GM10847 (cell line): Measurements from ENCODE around the gene LRRC75A.

ENCODE experiments used
- POLR2A ChIP-seq: IDR thresholded peaks from 2 replicates; pipeline ENCODE4 v1.6.1; 2011; ENCODE audit not compliant: insufficient read length; ENCODE audit errors: extremely low read depth

Gene LRRC75A

DNA sequence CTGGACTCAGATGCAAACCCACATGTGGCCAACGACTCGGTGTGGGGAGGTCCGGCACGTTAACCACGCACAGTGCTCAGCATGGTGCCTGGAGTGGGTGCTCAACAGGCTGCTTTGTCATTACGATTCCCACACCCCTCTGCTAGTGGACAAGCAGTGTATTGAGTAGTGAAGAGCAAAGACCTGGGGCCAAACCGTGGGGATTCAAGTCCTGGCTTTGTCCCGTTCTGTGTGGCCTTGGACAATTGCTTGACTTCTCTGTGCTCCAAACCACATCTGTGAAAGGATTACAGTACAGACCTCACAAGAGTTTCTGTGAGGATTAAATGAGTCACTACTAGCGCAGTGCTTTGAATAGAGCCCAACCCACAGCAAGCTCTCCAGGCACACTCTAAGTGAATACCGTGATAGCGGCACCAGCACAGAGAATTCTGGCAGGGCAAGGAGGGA is 42.8 kb downstream of the LRRC75A start:
- no peak for TF ChIP-seq POLR2A

DNA sequence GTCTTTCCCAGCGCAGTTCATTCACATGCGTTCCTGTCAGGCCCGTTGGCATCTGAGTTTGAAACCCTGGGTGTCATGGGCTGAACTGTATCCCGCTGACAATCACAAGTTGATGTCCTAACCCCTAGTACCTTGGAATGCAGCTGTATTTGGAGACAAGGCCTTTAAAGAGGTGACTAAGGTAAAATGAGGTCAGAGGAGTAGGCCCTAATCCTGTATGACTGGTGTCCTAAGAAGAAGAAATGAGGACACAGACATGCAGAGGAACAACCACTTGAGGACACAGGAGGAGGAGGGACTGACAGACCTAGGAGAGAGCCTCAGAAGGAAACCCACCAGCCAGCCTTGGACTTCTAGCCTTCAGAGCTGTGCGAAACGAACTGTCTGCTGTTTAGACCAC is 43.5 kb downstream of the LRRC75A start:
- TF ChIP-seq POLR2A, result no peak

DNA sequence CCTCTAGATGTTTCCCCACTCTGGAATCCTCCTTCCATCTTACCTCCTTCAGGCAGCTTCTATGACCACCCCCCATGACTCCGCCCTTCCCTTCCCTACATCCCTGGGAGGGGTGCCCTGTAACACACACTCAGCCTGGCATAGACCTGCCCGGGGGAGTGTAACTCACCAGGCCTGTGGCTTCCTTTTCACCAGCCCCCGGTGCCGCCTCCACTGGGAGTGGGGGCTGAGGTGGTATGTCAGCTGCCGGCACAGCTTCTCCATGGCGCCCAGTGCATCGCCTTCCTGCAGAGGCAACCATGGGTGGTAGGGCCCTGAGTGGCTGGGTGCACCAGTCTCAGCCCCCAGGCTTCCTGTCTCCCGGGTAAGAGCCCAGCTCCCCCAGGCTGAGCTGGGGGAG is 44.3 kb downstream of the LRRC75A start:
- TF ChIP-seq POLR2A, result no peak

DNA sequence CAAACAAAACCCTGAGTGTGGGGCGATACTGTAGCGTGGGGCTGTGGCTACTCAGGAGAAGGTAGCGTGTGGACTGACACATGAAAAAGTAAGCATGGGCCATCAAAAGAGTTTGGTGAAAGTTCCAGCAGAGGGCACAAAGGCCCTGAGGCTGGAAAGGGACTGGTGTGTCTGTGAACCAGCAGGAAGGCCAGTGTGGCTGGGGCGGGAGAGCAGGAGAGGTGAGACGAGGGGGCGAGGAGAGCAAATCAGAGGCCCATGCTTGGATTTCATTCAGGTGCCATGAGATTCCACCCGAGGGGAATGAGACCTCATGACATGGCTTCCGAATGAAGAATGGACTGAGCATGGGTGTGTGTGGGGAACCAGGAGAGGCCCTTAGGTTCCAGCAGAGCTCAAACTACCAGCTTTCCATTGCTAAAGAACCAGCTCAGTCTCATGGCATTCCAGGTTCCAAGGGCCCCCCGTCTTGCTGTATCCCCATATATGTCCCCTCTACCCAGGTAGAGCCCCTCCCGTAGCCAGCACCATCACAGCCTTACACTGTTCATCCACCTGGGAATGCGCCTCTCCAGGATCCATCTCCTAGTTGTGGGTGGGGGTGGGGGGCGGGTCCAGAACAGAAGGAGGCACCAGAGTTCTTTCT is 45.5 kb downstream of the LRRC75A start:
- TF ChIP-seq POLR2A, result no peak

DNA sequence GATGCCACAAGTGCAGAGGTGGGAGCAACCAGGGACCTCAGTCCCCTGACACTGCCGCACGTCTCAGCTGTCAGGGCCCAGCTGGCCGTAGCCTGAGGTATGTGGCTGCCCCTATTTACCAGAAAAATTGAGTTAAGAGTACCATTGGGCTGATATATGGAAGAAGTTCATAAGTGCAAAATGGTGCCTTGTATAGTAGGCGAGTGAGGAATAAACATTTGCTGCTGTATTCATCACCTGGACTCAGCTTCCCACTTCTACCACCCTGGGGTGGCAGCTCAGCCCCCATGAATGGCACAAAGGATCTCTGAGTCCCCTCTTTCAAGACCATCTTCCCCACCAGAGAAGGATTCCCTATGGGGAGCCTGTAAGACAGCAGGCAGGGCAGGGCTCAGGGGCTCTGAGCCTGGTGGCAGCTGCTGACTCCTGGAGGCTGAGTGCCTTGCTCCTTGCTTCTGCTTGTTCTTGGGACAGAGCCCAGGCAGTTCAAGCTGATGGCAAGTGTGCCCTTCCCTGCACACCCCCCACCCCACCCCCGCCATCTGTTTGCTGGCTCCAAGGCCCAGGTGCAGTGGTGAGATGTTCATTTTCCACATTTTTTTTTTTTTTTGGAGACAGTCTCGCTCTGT is 47.6 kb downstream of the LRRC75A start:
- no peak for TF ChIP-seq POLR2A

DNA sequence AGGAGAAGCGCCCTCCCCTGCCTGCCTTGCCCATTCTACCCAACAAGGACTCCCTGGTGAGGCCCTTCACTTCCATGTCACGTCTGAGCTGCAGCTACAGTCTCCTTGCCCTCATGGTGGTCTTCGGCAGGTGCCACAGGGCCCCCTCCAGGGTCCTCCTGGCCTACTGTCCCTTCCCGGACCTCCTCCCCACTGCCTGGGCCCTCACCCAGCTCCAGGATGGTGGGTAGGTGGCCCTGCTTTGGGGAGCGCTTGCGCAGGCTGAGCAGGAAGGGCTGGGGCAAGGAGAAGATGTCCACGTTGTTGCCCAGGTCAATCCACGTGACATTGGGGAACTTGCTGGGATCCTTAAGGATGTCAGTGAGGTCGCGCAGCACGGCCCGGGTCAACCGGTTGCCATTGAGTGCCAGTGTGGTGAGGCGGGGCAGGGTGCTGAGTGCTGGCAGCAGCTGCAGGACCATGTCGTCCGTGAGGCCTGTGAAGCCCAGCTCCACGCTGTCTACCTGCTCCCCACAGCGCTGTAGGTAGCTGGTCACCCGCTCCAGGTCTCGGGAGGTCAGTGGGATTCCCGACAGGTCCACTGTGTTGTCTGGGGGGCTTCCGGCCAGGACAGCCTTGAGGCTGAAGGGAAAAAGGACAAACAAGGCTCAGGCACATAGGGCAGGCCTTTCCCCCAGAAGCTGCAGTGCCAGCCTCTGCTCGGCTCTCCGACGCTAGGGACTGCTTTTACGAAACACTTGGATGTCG is 48.3 kb downstream of the LRRC75A start:
- TF ChIP-seq POLR2A, result peak; percentile 4

DNA sequence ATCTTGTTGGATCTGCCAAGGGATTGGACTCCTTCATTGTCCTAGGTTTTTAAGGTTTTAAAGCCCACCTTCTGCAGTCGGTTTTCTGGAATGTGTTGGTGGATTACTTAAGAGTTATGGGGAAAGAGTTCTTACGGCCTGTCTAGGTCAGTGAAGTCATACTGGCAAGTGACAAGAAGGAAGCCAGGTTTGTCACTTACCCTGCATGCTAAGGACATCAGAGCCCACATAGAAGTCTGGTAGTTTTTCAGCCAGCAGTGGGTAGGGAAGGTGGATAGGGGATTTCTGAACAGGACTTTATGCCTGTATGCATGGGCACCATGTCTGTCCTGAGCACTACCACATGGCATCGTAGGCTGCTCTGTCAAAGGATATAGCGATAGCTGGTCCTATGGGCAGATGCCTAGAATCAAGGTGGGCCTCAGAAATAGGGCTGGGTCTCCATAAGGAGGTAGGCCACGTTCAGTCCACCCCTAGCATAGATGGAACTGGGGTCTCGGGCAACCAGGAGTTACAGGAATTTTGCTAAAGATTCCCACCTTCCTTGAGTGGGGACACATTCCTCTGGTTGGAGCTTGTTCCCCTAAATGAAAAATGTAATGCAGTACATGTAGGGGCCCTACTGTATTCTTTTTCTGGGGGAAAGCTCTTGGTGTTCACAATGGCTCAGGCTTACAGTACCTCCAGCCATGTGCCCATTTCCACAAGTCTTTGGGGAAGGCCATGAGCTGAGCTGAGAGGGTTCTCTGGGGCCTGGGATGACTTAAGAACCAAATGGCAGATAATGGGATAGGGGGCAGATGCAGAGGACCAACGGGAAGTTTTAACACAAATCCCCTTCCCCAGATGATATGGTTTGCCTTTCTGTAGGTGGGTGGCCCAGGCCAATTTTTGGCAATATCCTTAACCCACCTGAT is 49.1 kb downstream of the LRRC75A start:
- TF ChIP-seq POLR2A, result no peak

DNA sequence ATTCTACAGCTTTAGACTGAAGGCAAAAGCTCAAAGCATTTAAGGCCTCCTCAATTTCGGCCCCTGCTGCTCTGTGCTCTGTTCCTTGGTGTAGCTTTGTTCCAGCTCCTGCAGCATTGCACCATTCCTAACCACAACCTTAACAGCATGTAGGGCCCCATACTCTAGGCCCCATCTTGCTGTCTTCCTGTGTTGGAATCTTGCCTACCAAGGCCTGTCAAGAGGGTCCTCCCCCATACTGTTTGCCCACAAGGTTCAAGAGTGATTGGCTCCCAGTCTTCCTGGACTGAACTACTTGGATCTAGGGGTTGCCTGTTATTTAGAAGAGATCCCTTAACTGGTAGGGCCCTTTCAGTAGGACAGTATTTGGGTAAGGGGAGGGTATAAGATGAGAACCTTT is 49.9 kb downstream of the LRRC75A start:
- no peak for TF ChIP-seq POLR2A

DNA sequence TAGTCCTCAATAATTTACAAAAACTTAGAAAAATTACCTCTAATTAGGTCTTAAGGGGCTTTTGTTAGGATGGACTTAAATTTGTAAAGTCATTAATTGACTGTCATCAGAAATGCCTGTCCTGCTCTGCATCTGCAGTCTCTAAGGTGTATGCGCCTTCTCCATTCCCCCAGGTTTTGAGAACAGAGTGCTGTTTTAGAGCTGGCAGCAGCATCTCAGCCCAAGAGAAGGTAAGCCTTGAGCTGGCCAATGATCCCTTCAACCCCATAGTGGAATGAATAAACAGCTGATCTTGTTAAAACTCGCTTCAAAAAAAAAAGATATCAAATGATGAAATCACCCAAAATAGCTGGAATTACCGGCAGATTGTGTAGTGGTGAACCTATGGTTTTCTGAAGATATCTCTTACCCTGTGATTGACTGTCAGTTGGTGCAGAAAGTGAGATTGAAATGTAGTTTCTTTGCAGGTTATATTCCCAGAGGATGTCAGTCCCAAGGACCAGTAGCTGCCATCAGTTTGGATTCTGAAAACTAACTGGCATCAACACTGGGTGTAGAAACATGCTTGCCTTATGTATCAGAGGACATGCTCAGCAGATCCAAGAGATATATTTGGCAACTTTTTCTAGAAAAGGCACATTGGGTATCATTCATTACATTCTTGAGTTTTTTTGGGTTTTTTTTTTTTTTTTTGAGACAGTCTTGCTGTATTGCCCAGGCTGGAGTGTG is 50.9 kb downstream of the LRRC75A start:
- no peak for TF ChIP-seq POLR2A

DNA sequence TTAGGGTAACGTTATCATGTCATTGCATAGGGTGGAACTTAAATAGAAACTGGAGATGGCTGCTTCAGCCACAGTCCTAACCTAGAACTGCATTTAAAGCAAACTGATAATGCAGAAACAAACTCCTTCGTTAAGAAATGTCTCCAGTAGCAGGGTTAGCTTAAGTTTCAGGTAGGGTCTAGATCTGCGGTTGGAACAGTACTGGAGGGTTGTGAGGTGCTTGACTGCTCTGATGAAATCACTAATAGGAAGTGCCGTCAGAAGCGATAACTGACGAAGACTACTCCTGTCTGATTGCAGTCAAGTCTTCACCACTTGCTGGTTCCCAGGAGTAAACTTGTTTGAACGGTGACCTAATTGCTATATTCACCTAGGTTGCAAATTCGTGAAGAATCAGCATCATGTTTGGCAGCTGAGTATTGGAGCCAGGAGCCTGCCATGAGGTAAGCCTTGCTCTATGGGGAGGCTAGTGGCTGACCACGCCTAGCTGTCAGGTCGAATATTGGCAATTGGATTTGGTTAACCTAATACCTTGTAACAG is 52.1 kb downstream of the LRRC75A start:
- no peak for TF ChIP-seq POLR2A

DNA sequence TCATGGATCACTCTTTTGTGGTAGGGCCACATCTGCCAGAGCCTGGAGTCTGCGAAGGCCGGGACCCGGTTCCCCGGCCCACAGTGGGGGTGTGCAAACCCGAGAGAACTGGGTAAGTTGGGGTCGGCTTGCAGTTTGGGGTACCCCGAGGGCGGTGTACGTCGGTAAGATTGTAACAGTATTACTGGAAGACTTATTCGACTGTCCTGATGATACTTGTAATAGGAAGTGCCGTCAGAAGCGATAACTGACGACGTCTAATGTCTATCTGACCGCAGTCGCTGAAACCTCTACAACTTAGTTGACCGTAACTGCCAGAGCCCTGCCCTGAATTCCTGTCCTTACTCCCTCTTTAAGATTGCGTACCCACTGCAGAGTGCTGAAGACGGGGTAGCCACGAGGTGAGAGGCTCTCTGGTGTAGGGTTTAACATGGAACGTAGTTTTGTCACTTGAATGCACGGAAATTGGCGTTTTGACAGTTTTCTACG is 52.6 kb downstream of the LRRC75A start:
- no peak for TF ChIP-seq POLR2A

DNA sequence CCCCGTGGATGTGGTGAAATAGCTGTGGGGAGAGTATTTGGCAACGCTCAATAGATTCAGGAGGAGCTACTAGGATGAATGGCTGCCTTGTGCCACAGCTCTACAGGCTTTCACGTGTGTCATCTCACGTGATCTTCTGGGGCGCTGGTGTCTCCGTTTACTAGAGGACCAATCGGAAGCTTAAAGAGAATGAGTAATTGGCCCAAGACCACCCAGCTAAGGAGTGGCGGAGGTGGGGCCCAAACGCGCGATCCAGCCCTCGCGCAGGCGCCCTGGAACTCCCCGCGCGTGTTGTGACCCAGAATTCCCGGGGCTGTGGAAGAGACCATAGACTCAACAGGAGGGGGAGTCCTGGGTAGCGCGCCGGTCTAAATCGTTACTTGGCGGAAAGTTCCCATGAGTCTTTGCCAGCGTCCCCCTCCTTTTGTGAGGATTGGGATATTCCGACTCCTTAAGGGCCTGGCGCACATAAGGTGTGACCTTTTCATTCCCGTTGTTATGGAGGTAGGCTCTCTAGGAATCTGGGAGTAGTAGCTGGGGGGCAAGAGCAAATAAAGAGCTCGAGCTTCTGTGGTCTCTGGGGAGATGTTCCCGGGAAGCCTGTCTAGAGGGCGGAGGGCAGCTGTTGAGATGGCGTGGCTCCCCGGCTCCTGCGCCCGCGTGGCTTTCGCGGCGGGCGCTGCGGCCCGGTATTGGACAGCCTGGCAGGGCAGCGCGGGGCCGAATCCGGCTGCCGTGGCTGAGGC is 53.3 kb downstream of the LRRC75A start:
- peak; percentile 55 for TF ChIP-seq POLR2A

DNA sequence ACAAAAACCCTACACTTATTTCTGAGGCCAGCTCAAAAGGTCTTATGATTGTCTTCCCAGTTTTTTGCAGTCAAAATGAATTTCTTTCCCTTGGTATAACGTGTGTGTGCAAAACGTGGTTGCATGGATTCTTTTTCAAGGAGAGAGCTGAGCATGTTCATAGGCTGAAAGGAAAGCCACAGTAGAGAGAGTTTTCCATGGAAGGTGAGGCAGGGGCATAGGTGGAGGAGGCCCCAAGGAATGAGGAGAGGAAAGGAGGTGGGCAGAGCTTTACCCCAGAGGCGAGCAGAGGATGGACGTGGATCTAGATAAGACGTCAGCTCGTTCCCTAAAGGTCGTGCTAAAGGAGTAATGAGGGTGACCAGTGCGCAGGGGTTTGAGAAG is 53.8 kb downstream of the LRRC75A start:
- TF ChIP-seq POLR2A, result no peak
